HCT116 (cell line): Measurements from ENCODE around the gene PPIL1. TPM values are rescaled to one million over a fixed set of nuclear protein-coding genes. Genes with fewer than 3 reads are reported as not detected.

Experiments used
- ATAC-seq: fragments of 200-7000 bp; cut with Tn5 transposase; 2 replicates; pipeline ENCODE4 v1.9.1; 2020; ENCODE audit warnings: mild to moderate bottlenecking, moderate library complexity
- BruUV-seq: library from RNA; stranded (reverse); fragments of 400-500 nt; replicated peaks from 2 replicates; lab custom pipeline; 2021; lab: Mats Ljungman, UMichigan
- CTCF ChIA-PET: fragments of 300-600 bp; sonication (Branson Sonifier 250); formaldehyde crosslinking; loops from one replicate; lab custom pipeline; 2021; ENCODE audit warnings: antibody characterized with exemption; lab: Charles Lee
- POLR2A ChIA-PET: fragments of 300-600, 350-600 bp; sonication (Branson Sonifier 250); formaldehyde crosslinking; loops from one replicate; lab custom pipeline; 2021; ENCODE audit warnings: antibody characterized with exemption; lab: Charles Lee
- RAD21 ChIA-PET, 2 experiments: fragments of 300-600 bp; sonication (Branson Sonifier 250); formaldehyde crosslinking; loops; one replicate each; lab custom pipeline; 2023; ENCODE audit warnings: low total read pairs in 2 of 2; ENCODE audit not compliant: uncharacterized antibody in 2 of 2, unreplicated experiment in 2 of 2, low non-redundant PET in 1 of 2; lab: Charles Lee
- DNase-seq: peaks from one replicate; pipeline ENCODE4 v3.0.0-alpha.2; 2010; ENCODE audit warnings: low read depth, low spot score
- H2AFZ ChIP-seq: fragments of 200-600 bp; shearing (Covaris generic), sonication (generic); 2 replicates; pipeline ENCODE4 v1.6.1; 2017; ENCODE audit warnings: low read depth, mixed run types, mixed read lengths, antibody characterized with exemption, low read length; ENCODE audit not compliant: poor library complexity, severe bottlenecking
- H3K27ac ChIP-seq: 2 replicates; pipeline ENCODE4 v1.5.1; 2012; ENCODE audit warnings: low read depth, low read length
- H3K27me3 ChIP-seq: fragments of 200-600 bp; sonication (generic); 2 replicates; pipeline ENCODE4 v1.6.1; 2016; ENCODE audit warnings: mixed run types, low read length, mixed read lengths; ENCODE audit not compliant: insufficient read depth
- H3K36me3 ChIP-seq, 2 experiments: fragments of 200-500 bp in 1 of 2; fragments of 200-600 bp in 1 of 2; sonication (Bioruptor generic) in 1 of 2; sonication (generic) in 1 of 2; 2 replicates each; pipeline versions ENCODE4 v1.5.1 to v1.6.1; 2014 to 2016; ENCODE audit warnings: low read length in 2 of 2, inconsistent platforms in 1 of 2, mixed read lengths in 1 of 2, mixed run types in 1 of 2; ENCODE audit not compliant: insufficient read depth in 2 of 2, control insufficient read depth in 1 of 2
- H3K4me1 ChIP-seq, 2 experiments: fragments of 200-600 bp in 1 of 2; sonication (generic) in 1 of 2; 2 replicates each; pipeline versions ENCODE4 v1.5.1 to v1.6.1; 2012 to 2017; ENCODE audit warnings: low read length in 2 of 2, inconsistent platforms in 1 of 2, mild to moderate bottlenecking in 1 of 2, mixed read lengths in 1 of 2, mixed run types in 1 of 2, moderate library complexity in 1 of 2; ENCODE audit not compliant: insufficient read depth in 2 of 2, control insufficient read depth in 1 of 2
- H3K4me2 ChIP-seq: fragments of 200-600 bp; sonication (generic); 2 replicates; pipeline ENCODE4 v1.6.1; 2017; ENCODE audit warnings: mixed run types, low read length, mixed read lengths
- H3K4me3 ChIP-seq, 2 experiments: fragments of 200-600 bp in 1 of 2; sonication (generic) in 1 of 2; replicated peaks in 1 of 2; 2 replicates each; pipeline ENCODE4 v1.5.1; 2011 to 2016; ENCODE audit warnings: low read length in 2 of 2, control low read depth in 1 of 2, low read depth in 1 of 2, mild to moderate bottlenecking in 1 of 2, mixed read lengths in 1 of 2, mixed run types in 1 of 2
- H3K79me2 ChIP-seq: fragments of 200-600 bp; sonication (generic); 2 replicates; pipeline ENCODE4 v1.6.1; 2017; ENCODE audit warnings: mild to moderate bottlenecking, mixed run types, low read length, moderate library complexity, mixed read lengths; ENCODE audit not compliant: insufficient read depth
- H3K9ac ChIP-seq: fragments of 200-600 bp; sonication (generic); 2 replicates; pipeline ENCODE4 v1.6.1; 2016; ENCODE audit warnings: low read length, mixed read lengths
- H3K9me2 ChIP-seq: fragments of 200-600 bp; sonication (generic), shearing (Covaris generic); 2 replicates; pipeline ENCODE4 v1.6.1; 2017; ENCODE audit warnings: mixed run types, mild to moderate bottlenecking, moderate library complexity; ENCODE audit not compliant: insufficient read depth
- H3K9me3 ChIP-seq, 2 experiments: fragments of 200-500 bp in 1 of 2; fragments of 200-600 bp in 1 of 2; sonication (Bioruptor generic) in 1 of 2; sonication (generic) in 1 of 2; 2 replicates each; pipeline ENCODE4 v1.6.1; 2014 to 2017; ENCODE audit warnings: low read length in 2 of 2, mixed read lengths in 2 of 2, inconsistent platforms in 1 of 2, low read depth in 1 of 2, mild to moderate bottlenecking in 1 of 2, mixed run types in 1 of 2, moderate library complexity in 1 of 2; ENCODE audit not compliant: control insufficient read depth in 1 of 2, insufficient read depth in 1 of 2
- H4K20me1 ChIP-seq: fragments of 200-600 bp; sonication (generic), shearing (Covaris generic); 2 replicates; pipeline ENCODE4 v1.6.1; 2017; ENCODE audit warnings: mixed run types, mild to moderate bottlenecking, moderate library complexity; ENCODE audit not compliant: insufficient read depth
- ATF3 ChIP-seq: IDR thresholded peaks from 2 replicates; pipeline ENCODE4 v1.6.1; 2012
- CBX3 ChIP-seq: IDR thresholded peaks from 2 replicates; pipeline ENCODE4 v1.6.1; 2012; ENCODE audit warnings: low read depth
- CEBPB ChIP-seq: IDR thresholded peaks from 2 replicates; pipeline ENCODE4 v1.6.1; 2012; ENCODE audit warnings: low read depth
- CTCF ChIP-seq, 3 experiments: fragments of 200-600 bp in 1 of 3; sonication (generic) in 1 of 3; IDR thresholded peaks in 2 of 3; conservative IDR thresholded peaks in 1 of 3; 2 replicates each; pipeline ENCODE4 v1.5.1; 2012 to 2017; ENCODE audit warnings: low read depth in 2 of 3, low read length in 2 of 3, antibody characterized with exemption in 1 of 3, borderline replicate concordance in 1 of 3, control low read depth in 1 of 3, mild to moderate bottlenecking in 1 of 3, mixed read lengths in 1 of 3, mixed run types in 1 of 3, moderate library complexity in 1 of 3; ENCODE audit not compliant: insufficient read depth in 1 of 3
- EGR1 ChIP-seq: IDR thresholded peaks from 2 replicates; pipeline ENCODE4 v1.6.1; 2012; ENCODE audit warnings: low read depth
- ELF1 ChIP-seq: IDR thresholded peaks from 2 replicates; pipeline ENCODE4 v1.6.1; 2012; ENCODE audit warnings: low read depth, borderline replicate concordance
- EZH2phosphoT487 ChIP-seq: fragments of 200-600 bp; IDR thresholded peaks from 2 replicates; pipeline ENCODE4 v1.6.1; 2018; ENCODE audit warnings: antibody characterized with exemption, borderline replicate concordance
- FOSL1 ChIP-seq: IDR thresholded peaks from 2 replicates; pipeline ENCODE4 v1.6.1; 2012; ENCODE audit warnings: low read depth
- RAD21 ChIP-seq: IDR thresholded peaks from 2 replicates; pipeline ENCODE4 v1.6.1; 2012; ENCODE audit warnings: low read depth, mild to moderate bottlenecking
- SRF ChIP-seq: IDR thresholded peaks from 2 replicates; pipeline ENCODE4 v1.6.1; 2012; ENCODE audit warnings: low read depth
- intact Hi-C: fragments of 100-400 bp; cut with micrococcal nuclease; formaldehyde crosslinking; loops from 2 replicates; pipeline ENCODE4 v1.10.0; 2022
- total RNA-seq: library from RNA; stranded (reverse); gene quantifications from one replicate; pipeline ENCODE4 v1.2.1, GENCODE V29; 2021; ENCODE audit not compliant: unreplicated experiment

The PPIL1 gene
- total RNA-seq, 1 experiment from 2014 or later, result 42.0 TPM

GRCh38 chr6:36863670-36864540 is 10.7 kb downstream of the PPIL1 start:
- RAD21 ChIA-PET, result no interaction called here
- peaks cover 86% of the 10 kb centered on the region for H3K79me2 ChIP-seq

More at GRCh38 chr6:36863670-36864540, 10.7 kb downstream of the PPIL1 start:
- Histone ChIP-seq H3K9me3 (no peaks in the 10 kb centered on the region), H3K9me2 (no peaks in the 10 kb centered on the region), H3K9ac (no peak overlapping the region), H3K4me1 (peaks cover 0 to 3% of the 10 kb centered on the region in 2 experiments; a peak in 1 of 4 replicates), H3K36me3 (peaks cover 14 to 27% of the 10 kb centered on the region in 2 experiments; a peak in 2 of 4 replicates), H3K27me3 (no peaks in the 10 kb centered on the region), H3K4me3 (no peak overlapping the region), H4K20me1 (no peaks in the 10 kb centered on the region), H3K4me2 (no peak overlapping the region), H3K27ac (no peak overlapping the region), H2AFZ (no peak overlapping the region)
- ChIA-PET POLR2A (no interaction called here), CTCF (interaction anchor here (0.7 to 2.0 kb wide), 3 partner anchors 10 to 154 kb away, joined by 3 to 7 read pairs (median 5); partner anchors contain the start of gene PPIL1)
- TF ChIP-seq RAD21 (no peak), CEBPB (no peak), CBX3 (no peak), ELF1 (no peak), EGR1 (no peak), FOSL1 (no peak), ATF3 (no peak), SRF (no peak), CTCF (IDR thresholded peaks at IDR 0.05 in 2 of 3, conservative IDR thresholded peaks at IDR 0.05 in 1 of 3; ENCODE audit: borderline replicate concordance in 1 of 3, insufficient read depth in 1 of 3, low read depth in 2 of 3, low read length in 2 of 3) (no peak), EZH2phosphoT487 (no peak)
- ATAC-seq, result no peak
- no TSS peak for BruUV-seq
- intact Hi-C loops, result no loop called here
- DNase-seq, result no peak
